T-helper 2 cell treated with Interferon-gamma antibody and Interleukin-4, amounts not matched to agents 100 ng/mL and 5 ng/mL, for 36 hours (primary cell): ENCODE measurements around the gene ETV7. TPM values are rescaled to one million over a fixed set of nuclear protein-coding genes. Genes with fewer than 3 reads are reported as not detected.
"Not testable (repeated sequence)": the region's sequence is repeated elsewhere in the genome, so short reads cannot be mapped to it uniquely, and the experiment has no call there.

Experiments
- intact Hi-C: fragments of 100-400 bp; cut with micrococcal nuclease; formaldehyde crosslinking; loops from one replicate; pipeline ENCODE4 v1.15.1; 2023
- total RNA-seq: library from RNA; stranded (reverse); gene quantifications from 2 replicates; pipeline ENCODE4 v1.2.3, GENCODE V29; 2022

Gene ETV7
- 2.7 and 3.0 TPM in 2 replicates for total RNA-seq

DNA sequence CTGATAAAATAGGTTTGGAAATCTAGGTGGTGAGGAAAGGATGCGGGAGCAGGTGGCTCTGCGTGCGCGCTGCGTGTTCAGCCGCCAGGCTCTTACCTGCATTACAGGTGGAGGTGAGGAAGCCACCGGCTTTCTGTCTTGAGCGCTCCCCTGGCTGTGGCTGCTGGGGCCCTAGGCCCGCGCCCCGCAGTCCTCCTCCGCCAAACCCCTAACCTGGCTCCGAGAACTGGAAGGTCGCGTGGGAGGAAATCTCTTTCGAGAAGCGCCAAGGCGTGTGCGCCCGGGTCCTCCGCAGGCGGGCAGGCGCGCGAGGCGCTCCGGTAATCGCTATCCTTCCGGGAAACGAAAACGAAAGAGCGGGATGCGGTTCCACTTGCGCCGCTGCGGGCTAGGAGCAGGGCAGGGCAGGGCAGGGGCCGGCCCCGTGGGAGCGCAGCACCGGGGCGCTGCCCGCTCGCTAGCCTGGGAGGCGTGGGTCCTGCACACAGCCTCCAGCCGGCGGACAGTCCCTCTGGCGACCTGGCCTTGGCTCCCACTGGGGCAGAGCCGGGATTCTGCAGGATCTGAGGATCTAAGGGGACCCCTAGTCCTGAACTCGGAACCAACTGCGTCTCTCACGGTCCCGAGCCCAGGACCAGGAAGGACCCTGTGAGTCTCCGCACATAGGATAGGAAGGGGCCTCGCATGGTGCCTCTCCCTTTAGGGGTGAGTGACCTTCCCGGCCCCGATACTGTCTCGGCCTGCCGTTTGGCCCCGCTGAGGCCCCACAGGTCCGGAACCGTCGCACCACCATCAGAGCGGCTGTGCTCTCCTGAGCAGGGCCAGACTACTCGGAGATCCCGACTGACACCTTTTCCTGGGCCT lies at the start of gene ETV7:
Gene ETV7, minus strand, starts transcription at position 230 of the 864 bp plus-strand sequence. Its CDS starts 128 bp downstream, at position 102.
- intact Hi-C loops, result loop anchor here (2.0 kb wide), 1 partner anchor 53 kb away; no protein-coding TSS in a partner anchor

- intact Hi-C loops, result no loop called here
Observed at GRCh38 chr6:36436466-36436865, 49.0 kb upstream of the ETV7 start.

- intact Hi-C loops, result no loop called here
Observed at GRCh38 chr6:36432151-36432671, 44.7 kb upstream of the ETV7 start.

- intact Hi-C loops, result no loop called here
Observed at GRCh38 chr6:36431197-36431596, 43.7 kb upstream of the ETV7 start.

- intact Hi-C loops, result no loop called here
Observed at GRCh38 chr6:36430351-36430750, 42.9 kb upstream of the ETV7 start.

DNA sequence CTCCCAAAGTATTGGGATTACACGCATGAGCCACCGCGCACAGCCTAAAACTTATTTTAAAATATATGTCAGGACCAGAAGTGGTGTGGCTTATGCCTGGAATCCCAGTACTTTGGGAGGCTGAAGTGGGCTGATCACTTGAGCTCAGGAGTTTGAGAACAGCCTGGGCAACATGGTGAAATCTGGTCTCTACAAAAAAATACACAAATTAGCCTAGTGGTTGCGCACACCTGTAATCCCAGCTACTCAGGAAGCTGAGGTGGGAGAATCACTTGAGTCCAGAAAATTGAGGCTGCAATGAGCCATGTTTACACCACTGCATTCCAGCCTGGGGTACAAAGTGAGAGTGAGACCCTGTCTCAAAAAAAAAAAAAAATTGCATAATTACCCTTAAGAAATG lies 41.4 kb upstream of the ETV7 start:
- intact Hi-C loops, result no loop called here

- intact Hi-C loops, result no loop called here
Observed at GRCh38 chr6:36426622-36427021, 39.2 kb upstream of the ETV7 start.

DNA sequence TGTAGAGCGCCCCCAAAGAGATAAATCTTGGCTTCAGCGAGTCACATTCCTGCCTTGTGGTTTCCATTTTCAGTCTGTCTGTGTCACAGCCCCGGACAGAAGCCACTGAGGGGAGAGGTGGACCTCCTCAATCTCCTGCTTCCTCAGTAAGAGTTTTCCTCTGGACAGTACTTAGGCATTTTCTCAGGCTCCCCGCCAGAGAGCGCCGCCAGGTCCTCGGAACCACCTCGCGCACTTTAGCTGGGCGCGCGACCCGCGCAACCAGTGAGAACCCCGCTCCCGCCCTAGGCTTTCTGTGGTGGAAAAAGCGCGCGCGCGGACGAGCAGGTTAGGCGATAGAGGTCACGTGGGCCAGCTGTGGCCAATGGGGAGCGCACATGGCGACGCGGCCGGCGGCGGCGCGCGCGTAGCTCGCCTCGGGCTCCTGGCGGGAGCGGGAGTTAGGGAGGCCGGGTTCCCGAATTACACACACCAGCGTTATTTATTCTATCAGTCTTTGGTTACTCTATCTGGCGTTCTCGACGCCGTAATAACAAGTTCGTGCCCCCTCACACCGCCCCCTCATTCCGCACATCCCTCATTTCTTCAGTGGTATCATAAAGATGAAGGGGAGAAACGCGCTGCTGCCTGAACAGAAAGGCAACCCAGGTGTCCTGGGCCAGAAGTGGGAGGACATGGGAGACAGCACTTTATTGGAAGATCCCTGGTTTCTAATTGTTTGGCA lies 35.8 kb upstream of the ETV7 start:
- intact Hi-C loops, result loop anchor here (1.0 to 5.0 kb wide), 4 partner anchors 18 to 334 kb away; partner anchors contain the start of gene SRSF3

DNA sequence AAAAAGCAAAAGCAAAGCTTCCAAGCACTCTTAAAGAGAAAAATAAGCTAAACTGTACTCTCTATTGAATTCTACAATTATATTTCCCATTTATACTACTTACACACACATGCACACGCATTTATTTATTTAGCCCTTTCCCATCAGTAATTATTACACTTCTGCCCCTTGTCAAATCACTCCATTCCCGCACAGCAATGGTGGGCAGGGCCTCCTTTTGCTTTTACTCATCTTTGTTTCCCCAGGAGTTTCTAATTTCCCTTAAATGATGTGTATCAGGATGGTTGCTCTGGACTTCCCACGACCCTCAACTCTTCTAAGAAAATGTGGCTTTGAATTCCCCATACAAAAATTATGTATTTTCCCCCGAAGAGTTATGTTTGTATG lies 35.2 kb upstream of the ETV7 start:
- intact Hi-C loops, result loop anchor here (1.0 to 5.0 kb wide), 4 partner anchors 19 to 335 kb away; partner anchors contain the start of gene SRSF3

GRCh38 chr6:36419310-36419709 lies 31.8 kb upstream of the ETV7 start:
- intact Hi-C loops, result no loop called here

DNA sequence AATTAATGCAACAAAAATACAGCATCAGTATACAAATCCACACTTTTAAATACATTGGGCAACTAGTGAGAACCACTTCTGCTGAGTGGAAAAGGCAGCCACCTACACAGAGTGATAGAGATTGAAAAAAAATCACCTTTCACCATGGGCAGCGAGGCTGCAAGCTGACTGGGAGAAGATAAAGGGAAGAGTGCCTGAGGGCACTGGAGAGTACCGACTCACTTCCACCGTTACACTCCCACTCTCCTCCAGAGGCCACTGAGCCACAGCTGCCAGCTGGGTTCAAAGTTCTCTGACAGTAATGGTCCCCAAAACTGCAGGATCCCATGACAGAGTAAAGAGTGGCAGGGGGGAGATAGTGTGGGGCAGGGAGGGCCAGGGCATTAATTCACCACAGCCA lies 31.1 kb upstream of the ETV7 start:
- intact Hi-C loops, result no loop called here

- intact Hi-C loops, result no loop called here
Observed at GRCh38 chr6:36414481-36414880, 27.0 kb upstream of the ETV7 start.

DNA sequence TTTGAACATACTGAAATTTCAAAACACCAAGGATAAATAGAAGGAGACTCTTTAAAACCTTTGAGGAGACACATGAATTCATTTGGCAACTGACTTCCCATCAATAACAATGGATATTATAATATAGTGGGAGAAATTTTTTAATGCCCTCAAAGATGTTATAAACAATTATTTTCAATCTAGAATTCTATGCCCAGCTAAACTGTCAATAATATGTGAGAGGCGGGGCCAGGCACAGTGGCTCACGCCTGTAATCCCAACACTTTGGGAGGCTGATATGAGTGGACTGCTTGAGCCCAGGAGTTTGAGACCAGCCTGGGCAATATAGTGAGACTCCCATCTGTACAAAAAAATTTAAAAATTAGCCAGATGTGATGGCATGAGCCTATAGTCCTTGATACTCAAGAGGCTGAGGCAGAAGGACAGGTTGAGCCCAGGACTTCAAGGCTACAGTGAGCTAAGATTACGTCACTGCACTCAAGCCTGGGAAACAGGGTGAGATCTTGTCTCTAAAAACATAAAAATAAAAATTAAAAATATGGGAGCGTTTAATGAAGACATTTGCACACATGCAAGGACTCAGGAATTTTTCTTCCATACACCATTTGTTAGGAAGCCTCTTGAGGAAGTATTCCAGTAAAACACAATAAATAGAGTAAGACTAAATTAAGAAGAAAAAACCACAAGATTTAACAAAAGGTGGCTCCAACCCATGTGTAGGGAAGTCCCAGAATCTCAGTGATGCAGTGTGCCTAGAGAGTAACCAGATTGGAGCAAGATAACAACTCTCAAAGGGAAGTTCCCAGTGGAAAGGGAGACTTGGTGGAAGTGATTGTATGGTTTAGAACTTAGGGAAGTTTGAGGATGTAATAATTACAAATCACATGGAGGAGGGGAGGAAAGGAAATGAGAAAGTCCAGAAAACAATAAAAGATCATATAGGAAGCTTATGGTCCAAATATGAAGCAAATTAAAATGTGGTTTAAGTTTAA lies 26.3 kb upstream of the ETV7 start:
- intact Hi-C loops, result no loop called here

DNA sequence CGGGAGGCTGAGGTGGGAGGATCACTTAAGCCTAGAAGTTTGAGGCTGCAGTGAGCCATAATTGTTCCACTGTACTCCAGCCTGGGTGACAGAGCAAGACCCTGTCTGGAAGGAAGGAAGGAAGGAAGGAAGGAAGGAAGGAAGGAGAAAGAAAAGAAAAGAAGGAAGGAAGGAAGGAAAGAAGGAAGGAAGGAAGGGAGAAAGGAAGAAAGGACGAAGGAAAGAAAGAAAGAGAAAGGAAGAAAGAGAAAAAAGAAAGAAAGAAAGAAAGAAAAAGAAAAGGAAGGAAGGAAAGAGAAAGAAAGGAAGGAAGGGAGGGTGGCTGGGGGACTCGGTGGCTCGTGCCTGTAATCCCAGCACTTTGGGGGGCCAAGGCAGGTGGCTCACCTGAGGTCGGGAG lies 22.2 kb upstream of the ETV7 start:
- intact Hi-C loops, result not testable (repeated sequence)

- intact Hi-C loops, result no loop called here
Observed at GRCh38 chr6:36404164-36404563, 16.7 kb upstream of the ETV7 start.

DNA sequence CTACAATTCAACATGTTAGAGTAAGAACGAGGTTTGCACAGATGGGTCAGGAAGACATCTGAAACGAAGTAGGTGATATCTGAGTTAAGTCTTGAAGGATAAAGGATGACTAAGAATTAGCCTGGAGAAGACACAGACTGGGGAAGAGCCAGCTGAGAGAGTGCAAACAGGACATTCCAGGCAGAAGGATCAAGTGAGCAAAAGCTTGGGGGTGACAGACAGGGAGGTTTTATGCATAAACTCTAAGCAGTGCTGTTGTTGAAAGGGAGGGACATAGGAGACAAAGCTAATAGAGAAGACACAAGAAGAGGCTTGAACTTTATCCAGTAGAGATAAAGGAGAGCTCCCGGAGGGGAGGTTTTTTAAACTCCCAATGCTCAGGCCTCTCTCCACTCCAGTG lies 15.0 kb upstream of the ETV7 start:
- intact Hi-C loops, result no loop called here

DNA sequence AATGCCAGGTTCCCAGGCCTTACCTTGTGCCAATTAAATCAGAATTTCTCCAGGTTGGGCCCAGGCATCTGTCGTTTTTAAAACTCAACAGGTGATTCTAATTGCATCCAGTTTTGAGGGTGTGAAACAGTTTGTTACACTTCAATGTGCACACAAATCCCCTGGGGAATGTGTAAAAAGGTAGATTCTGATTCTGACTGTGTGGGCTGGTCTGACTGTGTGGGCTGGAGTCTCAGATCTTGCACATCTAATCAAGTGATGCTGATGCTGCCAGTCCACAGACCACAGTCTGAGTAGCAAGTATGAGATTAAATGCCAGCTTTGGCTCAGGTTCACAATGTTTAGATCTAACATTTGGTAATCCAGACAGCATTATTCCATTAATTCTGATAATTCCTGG lies 12.5 kb upstream of the ETV7 start:
- intact Hi-C loops, result no loop called here

DNA sequence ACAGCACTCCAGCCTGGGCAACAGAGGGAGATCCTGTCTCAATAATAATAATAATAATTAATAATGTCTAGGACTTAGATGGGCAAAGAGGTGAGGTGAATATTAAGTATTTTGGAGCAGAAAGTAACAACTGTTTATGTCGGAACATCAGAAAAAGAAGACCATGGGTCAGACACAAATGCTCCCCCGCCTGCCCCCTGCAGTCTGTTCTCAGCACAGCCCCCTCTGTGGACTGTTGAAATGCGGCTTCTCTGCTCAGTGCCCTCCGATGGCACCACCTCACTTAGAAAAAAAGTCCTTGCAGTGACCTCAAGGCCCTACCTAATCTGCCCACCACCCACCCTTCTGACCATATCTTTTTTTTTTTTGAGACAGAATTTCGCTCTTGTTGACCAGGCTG lies 5.2 kb upstream of the ETV7 start:
- intact Hi-C loops, result no loop called here

DNA sequence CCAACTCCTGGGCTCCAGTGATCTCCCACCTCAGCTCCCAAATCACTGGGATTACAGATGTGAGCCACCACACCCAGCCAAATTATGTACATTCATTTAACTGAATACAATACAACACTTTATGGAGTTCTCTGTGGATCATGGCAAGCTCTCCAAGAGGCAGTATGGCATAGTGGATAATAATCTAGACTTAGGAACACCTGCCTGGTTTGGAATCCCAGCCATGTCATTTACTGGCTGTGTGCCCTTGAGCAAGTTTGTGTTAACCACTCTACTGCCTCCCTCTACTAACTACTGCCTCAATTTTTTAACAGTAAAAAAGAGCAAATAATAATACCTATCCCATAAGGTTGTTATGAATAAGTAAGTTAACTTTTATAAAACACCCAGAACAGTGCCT lies 1.9 kb upstream of the ETV7 start:
- intact Hi-C loops, result no loop called here

DNA sequence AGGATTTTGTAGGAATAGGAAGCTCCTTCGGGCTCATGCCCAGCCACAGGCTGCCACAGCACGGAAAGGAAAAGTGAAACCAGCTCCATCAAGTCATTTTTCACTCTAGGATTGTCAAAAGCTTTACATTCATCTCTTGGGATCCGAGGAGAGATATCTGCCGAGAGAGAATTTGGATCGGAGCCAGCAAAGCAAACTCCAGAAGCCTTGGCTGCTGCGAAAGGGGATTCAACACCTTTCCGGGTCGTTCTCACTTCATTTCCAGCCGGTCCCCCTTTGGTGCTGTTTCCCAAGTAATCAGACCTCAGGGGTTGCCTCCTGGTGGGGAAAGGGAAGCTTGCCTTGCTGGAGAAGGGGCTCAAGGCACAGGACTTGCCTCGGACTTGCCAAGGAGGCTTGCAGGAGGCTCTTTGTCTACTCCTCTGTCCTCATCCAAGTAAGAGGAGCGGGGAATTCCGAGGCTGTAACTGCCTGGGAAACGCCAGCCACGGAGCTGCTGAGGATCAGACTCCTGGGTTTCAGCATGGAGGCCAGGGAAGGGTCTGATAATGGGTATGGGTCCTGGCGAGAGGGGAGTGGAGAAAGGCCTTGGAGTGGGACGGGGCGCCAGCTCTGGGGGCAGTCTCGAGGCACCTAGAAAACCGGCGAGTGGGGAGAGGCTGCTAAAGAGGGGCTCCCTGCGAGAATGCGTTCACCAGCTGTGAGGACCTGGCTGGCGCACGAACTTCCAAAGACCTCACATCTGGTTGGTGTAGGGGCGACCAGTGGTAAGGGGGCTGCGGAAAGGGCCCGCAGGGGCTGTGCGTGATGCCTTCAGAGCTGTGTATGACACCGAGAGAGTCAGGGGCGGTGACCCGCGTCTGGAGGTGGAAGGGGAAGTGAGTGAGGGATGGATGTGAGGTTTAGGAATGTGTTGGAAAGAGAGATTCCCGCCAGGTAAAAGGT lies 702 bp downstream of the ETV7 start:
- intact Hi-C loops, result loop anchor here (2.0 kb wide), 1 partner anchor 54 kb away; no protein-coding TSS in a partner anchor
